ENCODE measurements around the gene DNASE1. TPM values are rescaled to one million over a fixed set of nuclear protein-coding genes. Genes with fewer than 3 reads are reported as not detected.
"Not testable (repeated sequence)": the region's sequence is repeated elsewhere in the genome, so short reads cannot be mapped to it uniquely, and the experiment has no call there.

Gene DNASE1
- total RNA-seq, 1 experiment from 2014 or later, result 13.8 TPM

DNA sequence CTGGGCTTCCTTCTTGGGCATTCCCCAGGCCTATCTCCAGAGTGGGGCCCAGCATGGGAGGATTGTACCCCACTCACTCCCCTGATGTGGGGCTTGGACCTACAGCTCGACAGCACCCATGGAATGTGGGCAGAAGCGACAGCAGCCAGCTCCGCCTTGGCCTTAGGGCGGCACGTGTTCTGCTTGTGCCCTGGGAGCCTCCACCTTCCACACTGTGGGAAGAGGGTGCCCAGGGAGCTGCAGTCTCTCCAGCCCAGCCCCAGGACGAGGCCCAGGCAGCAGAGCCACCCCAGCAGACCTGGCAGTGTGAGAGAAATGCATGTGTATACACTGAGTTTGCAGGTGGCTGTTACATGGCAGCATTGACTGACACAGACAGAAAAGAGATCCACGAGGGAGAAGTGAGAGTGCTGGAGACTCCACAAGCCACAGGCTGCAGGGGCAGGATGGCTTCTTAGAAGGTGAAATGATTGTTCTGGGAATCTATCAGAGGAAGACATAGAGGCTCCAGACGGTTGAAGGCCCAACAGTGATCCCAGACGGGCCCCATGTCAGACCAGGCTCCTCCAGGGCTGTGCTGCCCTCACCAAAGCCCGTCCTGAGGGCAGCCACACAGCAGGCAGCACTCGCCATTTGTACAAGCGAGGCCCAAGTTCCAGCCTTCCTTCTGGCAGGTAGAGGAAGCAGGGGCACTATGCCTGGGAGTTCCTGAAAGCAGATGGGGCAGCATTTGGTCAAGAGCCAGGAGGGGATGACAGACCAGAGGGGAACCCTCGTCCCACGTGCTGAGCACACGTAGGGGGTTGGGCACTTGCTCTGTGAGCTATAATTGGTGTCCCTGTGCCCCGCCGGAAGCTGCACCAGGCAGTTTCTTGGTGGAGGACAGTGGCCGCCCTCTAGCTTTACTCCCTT, 2.8 kb upstream of the DNASE1 start:
- H3K36me3 ChIP-seq (replicated peaks; ENCODE audit: control insufficient read depth, insufficient read depth, low read length), result peaks cover 2% of the 10 kb centered on the region
- H3K4me3 ChIP-seq (ENCODE audit: insufficient read depth, low read depth, low read length), result no peak overlapping the region
- peak; percentile 48 for DNase-seq
- H3K27me3 ChIP-seq (ENCODE audit: control insufficient read depth, insufficient read depth, low read length), result no peaks in the 10 kb centered on the region

DNA sequence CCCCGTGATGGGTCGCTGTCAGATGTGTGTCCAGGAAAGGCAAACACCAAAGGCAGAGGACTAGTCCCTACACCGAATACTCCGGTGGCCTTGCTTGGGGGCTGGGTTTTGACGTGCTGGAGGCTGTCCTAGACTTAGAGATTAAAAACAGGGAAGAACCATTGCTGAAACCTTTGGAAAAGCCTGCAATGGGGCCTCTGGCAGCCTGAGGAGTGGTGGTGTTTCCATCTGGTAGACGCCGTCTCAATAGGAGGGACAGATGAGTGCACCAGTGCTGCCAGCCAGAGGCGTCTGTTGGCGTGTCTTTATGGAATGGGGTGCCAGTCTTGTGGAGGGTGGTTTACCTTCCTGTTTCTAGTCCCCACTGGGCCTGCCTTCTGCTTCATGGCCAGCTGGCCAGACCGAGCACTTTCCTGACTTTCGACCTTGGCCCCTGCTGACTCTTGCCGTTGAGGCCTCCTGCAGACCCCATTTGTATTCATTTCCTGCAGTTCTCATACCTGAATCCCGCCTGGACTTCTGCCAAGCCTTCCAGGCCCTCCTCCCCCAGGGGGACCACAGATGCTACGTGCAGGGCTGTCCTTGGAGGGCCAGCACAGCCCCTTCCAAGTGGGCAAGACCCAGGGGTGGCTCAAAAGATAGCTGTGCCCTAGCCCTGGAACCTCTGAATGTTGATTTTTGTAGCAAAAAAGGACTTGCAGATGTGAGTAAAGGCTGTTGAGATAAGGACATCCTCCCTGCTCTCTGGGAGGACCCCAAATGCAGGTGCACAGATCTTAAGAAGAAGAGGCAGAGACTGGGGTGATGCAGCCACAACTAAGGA, 1.9 kb upstream of the DNASE1 start:
- H3K4me3 ChIP-seq (ENCODE audit: insufficient read depth, low read depth, low read length), result no peak overlapping the region
- DNase-seq, result peak; percentile 61
- H3K36me3 ChIP-seq (replicated peaks; ENCODE audit: control insufficient read depth, insufficient read depth, low read length), result peaks cover 5% of the 10 kb centered on the region
- no peaks in the 10 kb centered on the region for H3K27me3 ChIP-seq (ENCODE audit: control insufficient read depth, insufficient read depth, low read length)

DNA sequence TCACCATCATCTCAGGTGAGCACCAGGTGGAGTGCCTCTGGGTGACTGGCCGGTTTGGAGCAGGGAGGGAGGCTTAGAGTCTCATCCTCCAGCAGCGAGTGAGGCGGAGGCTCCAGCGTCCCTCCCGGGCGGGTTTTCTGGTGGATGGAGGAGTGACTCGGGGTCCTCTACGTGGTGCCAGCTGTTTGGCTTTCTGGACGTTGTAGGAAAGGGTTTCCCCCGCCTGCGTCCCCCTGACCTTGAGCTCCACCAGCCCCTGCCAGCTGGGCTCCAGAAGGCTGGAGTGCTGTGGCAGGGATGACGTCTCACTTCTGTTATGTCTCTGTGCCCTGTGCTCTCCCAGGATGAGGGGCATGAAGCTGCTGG, 522 bp downstream of the DNASE1 start:
- no peak overlapping the region for H3K4me3 ChIP-seq (ENCODE audit: insufficient read depth, low read depth, low read length)
- peaks cover 14% of the 10 kb centered on the region for H3K36me3 ChIP-seq (replicated peaks; ENCODE audit: control insufficient read depth, insufficient read depth, low read length)
- H3K27me3 ChIP-seq (ENCODE audit: control insufficient read depth, insufficient read depth, low read length), result no peaks in the 10 kb centered on the region
- peak; percentile 46 for DNase-seq

GRCh38 chr16:3655396-3656159, 1.1 kb downstream of the DNASE1 start:
- H3K36me3 ChIP-seq (replicated peaks; ENCODE audit: control insufficient read depth, insufficient read depth, low read length), result peaks cover 18% of the 10 kb centered on the region
- H3K27me3 ChIP-seq (ENCODE audit: control insufficient read depth, insufficient read depth, low read length), result no peaks in the 10 kb centered on the region
- peak; percentile 36 for DNase-seq
- no peak overlapping the region for H3K4me3 ChIP-seq (ENCODE audit: insufficient read depth, low read depth, low read length)

DNA sequence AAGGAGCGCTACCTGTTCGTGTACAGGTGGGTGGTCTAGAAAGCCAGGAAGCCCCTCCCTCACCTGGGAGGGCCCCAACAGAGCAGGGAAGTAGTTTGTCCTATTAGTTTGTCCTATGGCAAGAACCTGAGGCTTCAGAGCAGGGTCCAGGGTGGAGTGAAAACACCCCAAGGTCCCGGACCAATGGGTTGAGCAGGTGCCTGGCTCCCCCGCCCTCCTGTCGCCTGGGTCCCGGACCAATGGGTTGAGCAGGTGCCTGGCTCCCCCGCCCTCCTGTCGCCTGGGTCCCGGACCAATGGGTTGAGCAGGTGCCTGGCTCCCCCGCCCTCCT, 1.6 kb downstream of the DNASE1 start:
- not testable (repeated sequence) for DNase-seq; H3K4me3 ChIP-seq (ENCODE audit: insufficient read depth, low read depth, low read length); H3K27me3 ChIP-seq (ENCODE audit: control insufficient read depth, insufficient read depth, low read length)
- H3K36me3 ChIP-seq (replicated peaks; ENCODE audit: control insufficient read depth, insufficient read depth, low read length), result peaks cover 18% of the 10 kb centered on the region

- Histone ChIP-seq H3K36me3 (replicated peaks; ENCODE audit: control insufficient read depth, insufficient read depth, low read length) (peaks cover 23% of the 10 kb centered on the region), H3K4me3 (ENCODE audit: insufficient read depth, low read depth, low read length) (no peak overlapping the region), H3K27me3 (ENCODE audit: control insufficient read depth, insufficient read depth, low read length) (no peaks in the 10 kb centered on the region)
- peak; percentile 49 for DNase-seq
Observed at GRCh38 chr16:3656491-3657468, 2.3 kb downstream of the DNASE1 start.

- Histone ChIP-seq H3K36me3 (replicated peaks; ENCODE audit: control insufficient read depth, insufficient read depth, low read length) (peaks cover 38% of the 10 kb centered on the region), H3K4me3 (ENCODE audit: insufficient read depth, low read depth, low read length) (no peak overlapping the region), H3K27me3 (ENCODE audit: control insufficient read depth, insufficient read depth, low read length) (no peaks in the 10 kb centered on the region)
- no peak for DNase-seq
Observed at GRCh38 chr16:3659251-3659650, 4.8 kb downstream of the DNASE1 start.

GRCh38 chr16:3661311-3661710, 6.8 kb downstream of the DNASE1 start:
- H3K4me3 ChIP-seq (ENCODE audit: insufficient read depth, low read depth, low read length), result no peak overlapping the region
- H3K36me3 ChIP-seq (replicated peaks; ENCODE audit: control insufficient read depth, insufficient read depth, low read length), result peaks cover 38% of the 10 kb centered on the region
- H3K27me3 ChIP-seq (ENCODE audit: control insufficient read depth, insufficient read depth, low read length), result no peaks in the 10 kb centered on the region
- DNase-seq, result no peak

GRCh38 chr16:3661922-3662321, 7.4 kb downstream of the DNASE1 start:
- Histone ChIP-seq H3K36me3 (replicated peaks; ENCODE audit: control insufficient read depth, insufficient read depth, low read length) (peaks cover 38% of the 10 kb centered on the region), H3K27me3 (ENCODE audit: control insufficient read depth, insufficient read depth, low read length) (no peaks in the 10 kb centered on the region), H3K4me3 (ENCODE audit: insufficient read depth, low read depth, low read length) (no peak overlapping the region)
- no peak for DNase-seq

- H3K36me3 ChIP-seq (replicated peaks; ENCODE audit: control insufficient read depth, insufficient read depth, low read length), result peaks cover 36% of the 10 kb centered on the region
- H3K27me3 ChIP-seq (ENCODE audit: control insufficient read depth, insufficient read depth, low read length), result no peaks in the 10 kb centered on the region
- DNase-seq, result no peak
- H3K4me3 ChIP-seq (ENCODE audit: insufficient read depth, low read depth, low read length), result no peak overlapping the region
Observed at GRCh38 chr16:3662601-3663000, 8.1 kb downstream of the DNASE1 start.

DNA sequence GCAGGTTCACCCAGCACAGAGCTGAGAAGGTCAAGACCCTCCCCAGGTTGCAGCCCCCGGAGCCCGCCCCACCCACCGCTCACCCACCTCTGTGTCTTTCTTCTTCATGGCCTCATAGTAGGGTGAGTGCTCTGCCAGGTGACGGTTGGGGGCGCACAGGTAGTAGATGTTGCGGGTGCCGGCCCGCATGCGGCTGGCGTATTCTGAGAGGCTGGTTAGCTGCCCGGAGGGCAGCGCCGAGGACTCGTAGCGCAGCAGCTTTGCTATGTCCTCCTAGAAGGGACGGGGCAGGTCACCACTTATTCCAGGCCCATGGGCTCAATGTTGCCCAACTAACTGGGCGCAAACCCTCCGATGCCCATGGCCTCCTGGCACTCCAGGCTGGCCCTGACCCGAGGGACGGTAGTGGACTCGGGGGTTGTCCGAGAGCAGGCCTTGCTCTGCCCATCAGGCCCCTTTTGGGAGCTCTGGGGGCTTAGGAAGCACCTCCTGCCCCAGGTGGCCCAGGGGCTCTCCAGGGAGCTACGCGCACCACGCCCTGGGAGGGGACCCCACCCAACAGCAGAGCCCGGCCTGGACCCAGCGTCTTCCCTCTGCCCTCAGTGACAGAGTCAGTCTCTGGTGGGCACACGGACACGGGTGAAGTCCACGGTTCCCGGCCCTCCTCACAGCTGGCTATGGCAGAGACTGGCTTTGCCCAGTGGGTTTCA, 9.9 kb downstream of the DNASE1 start:
- Histone ChIP-seq H3K4me3 (ENCODE audit: insufficient read depth, low read depth, low read length) (no peak overlapping the region), H3K36me3 (replicated peaks; ENCODE audit: control insufficient read depth, insufficient read depth, low read length) (peaks cover 37% of the 10 kb centered on the region), H3K27me3 (ENCODE audit: control insufficient read depth, insufficient read depth, low read length) (no peaks in the 10 kb centered on the region)
- peak; percentile 47 for DNase-seq

DNA sequence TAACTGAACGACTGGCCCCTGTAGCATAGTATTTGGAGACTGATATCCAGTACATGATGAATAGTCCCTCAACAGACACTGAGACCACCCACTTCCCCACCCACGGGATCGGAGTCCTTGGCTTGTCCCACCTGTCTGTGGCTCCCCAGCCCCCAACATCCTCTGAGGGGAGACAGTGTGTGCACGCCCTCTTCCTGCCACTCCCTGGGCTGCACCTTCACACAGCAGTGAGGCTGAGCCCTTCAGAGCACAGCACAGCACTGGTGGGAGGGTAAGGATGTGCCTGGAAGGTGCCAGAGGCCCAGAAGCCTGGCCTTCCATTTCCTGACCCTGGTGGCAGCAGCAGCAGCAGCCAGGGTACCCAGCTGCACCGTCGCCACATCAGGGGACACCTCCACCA, 11.0 kb downstream of the DNASE1 start:
- Histone ChIP-seq H3K4me3 (ENCODE audit: insufficient read depth, low read depth, low read length) (no peak overlapping the region), H3K36me3 (replicated peaks; ENCODE audit: control insufficient read depth, insufficient read depth, low read length) (peaks cover 32% of the 10 kb centered on the region), H3K27me3 (ENCODE audit: control insufficient read depth, insufficient read depth, low read length) (no peaks in the 10 kb centered on the region)
- peak; percentile 55 for DNase-seq

- H3K36me3 ChIP-seq (replicated peaks; ENCODE audit: control insufficient read depth, insufficient read depth, low read length), result peaks cover 22% of the 10 kb centered on the region
- DNase-seq, result no peak
- H3K27me3 ChIP-seq (ENCODE audit: control insufficient read depth, insufficient read depth, low read length), result no peaks in the 10 kb centered on the region
- H3K4me3 ChIP-seq (ENCODE audit: insufficient read depth, low read depth, low read length), result no peak overlapping the region
Observed at GRCh38 chr16:3668626-3669025, 14.1 kb downstream of the DNASE1 start.

Data from H7 (cell line).